GM19193 (cell line): ENCODE results near the gene ATXN1.

Source experiments
- POLR2A ChIP-seq: IDR thresholded peaks from 4 replicates; pipeline ENCODE4 v1.6.1; 2011; ENCODE audit not compliant: insufficient read depth, insufficient read length; ENCODE audit errors: extremely low read depth

Gene ATXN1

DNA sequence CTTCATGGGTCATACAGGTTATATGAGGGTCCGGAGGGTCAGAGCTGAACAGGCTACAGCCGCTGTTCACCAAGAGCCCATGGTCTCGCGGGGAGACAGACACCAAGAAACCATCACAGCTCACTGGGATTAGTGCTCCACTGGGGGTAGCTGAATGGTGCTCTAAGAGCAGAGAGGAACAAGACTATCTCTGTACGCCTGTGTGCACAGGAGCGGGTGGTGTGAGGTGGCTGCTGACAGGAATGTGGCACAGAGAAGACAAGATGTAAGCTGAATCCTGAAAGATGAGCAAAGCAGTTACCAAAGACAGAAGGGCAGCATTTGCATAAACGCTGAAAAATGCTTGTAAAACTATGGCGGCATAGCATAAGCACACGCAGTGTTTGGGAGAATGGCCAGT is 383.8 kb downstream of the ATXN1 start:
- no peak for TF ChIP-seq POLR2A

GRCh38 chr6:16375843-16376242 is 385.4 kb downstream of the ATXN1 start:
- TF ChIP-seq POLR2A = no peak

DNA sequence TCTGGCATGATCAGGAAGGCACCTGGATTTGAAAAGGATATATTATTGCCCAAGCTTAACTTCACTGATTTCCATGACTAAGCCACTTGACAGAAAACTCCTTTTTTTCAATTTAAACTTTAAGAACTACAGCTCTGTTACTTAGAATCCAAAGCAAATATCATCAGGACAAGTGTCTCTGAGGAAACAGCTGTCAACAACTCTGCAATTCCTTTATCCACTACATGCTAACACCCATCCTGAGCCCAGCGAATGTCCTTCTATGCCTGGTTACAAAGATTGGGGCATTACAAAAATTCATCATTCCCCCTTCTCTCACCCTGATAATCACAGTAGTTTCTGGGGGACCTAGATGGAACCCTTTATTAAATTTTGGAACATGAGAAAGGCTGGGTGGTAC is 386.1 kb downstream of the ATXN1 start:
- no peak for TF ChIP-seq POLR2A

DNA sequence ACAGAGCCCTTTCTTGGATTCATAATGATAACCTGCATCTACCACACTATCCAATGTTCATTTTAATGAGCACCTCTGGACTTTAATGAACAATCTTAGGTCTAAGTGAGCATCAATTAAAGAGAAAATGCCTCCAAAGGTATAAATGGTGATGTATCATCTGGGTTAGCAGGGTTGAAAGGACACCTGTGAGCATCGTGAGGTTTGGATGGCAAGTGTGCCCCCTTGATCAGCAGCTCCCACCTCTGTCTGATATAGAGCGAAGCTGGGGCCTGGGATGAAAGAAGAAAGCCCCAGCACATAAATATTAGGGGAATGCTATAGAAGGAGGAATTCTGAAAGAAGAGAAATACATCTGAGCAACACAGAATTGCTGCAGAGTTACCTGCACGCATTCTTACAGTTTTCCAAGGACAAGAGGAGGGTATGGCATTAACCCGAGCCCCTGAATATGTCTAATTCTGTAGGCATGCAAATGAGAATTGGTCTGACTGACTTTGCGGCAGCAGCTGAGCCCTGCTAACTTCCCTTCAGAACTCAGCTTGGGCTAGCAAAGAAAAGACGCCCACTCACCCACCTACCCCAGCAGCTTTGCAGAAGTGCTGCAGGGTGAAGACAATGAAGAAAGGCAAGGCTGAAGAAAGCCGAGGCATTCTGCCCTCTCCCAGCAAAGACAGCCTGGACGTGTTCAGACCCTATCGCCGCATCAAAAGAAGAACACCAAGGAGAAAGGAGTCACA is 386.6 kb downstream of the ATXN1 start:
- TF ChIP-seq POLR2A = no peak

DNA sequence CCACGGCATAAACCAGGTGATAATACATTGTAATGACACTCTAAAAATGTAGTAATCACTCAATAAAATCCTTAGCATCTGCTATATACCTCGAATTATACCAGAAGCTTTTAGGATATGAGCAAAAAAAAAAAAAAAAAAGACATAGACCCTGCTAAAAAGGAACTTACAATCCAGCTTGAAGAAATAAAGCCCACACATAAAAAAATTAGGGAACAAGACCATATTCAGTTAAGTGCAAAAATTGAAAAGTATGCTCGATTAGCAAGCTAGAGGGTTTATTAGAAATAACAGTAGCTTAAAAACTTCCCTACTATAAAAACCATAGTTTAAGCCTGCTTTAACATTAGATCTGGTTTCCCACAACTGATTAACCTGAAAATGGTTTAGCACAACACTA is 387.2 kb downstream of the ATXN1 start:
- TF ChIP-seq POLR2A = no peak

DNA sequence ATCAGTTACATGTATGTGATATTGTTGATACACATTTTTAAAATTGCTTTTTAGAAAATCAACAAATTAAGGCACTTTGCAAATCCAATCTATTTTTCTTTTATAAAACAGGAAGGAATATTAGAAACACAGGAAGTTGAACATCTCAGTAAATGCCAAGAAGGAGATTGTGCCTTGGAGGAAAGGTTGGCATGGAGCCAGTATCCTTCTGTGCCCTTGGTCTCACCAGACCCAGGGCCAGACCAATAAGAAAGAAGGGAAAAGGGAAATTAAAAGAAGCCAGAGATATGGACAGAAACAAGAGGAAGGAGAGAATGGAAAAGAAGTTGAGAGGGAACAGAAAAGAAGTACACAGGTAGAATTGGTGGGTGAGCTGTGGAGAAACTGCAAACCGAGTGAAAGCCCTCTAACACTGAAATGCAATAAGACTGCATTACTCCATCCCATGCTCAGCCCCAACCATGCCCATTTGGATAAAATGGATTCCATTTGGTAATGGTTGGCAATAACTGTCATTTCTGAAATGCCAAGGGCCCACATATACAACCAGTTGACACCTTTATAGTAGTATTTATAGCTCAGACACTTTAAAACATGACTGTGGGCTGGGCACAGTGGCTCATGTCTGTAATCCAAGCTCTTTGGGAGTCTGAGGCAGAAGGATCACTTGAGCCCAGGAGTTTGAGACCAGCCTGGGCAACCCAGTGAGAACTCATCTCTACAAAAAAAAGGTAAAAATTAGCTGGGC is 389.1 kb downstream of the ATXN1 start:
- TF ChIP-seq POLR2A = no peak

DNA sequence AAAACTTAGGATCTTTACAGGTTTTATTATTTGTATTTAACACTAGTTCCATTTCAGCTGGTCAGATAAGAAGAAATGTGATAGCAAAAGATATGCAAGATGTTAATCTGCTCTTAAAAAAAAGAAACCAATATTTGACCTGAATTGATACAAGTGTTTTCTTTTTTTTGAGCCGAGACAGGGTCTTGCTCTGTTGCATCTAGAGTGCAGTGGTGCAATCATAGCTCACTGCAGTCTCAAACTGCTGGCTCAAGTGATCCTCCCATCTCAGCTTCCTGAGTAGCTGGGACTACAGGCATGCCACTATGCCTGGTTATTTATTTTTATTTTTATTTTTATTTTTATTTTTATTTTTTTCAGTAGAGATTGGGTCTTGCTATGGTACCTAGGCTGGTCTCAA is 389.9 kb downstream of the ATXN1 start:
- TF ChIP-seq POLR2A = no peak

DNA sequence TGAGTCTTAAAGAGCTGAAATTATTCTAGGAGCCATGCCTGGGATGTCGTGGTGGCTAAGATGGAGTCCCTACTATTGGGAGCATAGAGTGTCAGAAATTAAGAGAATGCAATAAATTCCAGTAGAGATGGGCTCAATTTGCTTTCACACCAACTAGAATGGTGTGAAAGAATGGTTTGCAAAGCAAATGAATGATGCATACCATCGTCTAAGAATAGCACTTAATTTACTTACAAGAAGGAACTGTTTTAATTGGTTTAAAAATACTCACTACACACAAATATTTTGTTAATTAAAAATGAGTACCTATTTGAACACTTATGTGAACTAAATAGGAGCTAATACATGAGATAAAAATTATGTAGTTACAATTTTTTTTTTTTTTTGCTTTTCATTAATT is 390.3 kb downstream of the ATXN1 start:
- TF ChIP-seq POLR2A = no peak

- no peak for TF ChIP-seq POLR2A
Observed at GRCh38 chr6:16369989-16370388, 391.3 kb downstream of the ATXN1 start.

DNA sequence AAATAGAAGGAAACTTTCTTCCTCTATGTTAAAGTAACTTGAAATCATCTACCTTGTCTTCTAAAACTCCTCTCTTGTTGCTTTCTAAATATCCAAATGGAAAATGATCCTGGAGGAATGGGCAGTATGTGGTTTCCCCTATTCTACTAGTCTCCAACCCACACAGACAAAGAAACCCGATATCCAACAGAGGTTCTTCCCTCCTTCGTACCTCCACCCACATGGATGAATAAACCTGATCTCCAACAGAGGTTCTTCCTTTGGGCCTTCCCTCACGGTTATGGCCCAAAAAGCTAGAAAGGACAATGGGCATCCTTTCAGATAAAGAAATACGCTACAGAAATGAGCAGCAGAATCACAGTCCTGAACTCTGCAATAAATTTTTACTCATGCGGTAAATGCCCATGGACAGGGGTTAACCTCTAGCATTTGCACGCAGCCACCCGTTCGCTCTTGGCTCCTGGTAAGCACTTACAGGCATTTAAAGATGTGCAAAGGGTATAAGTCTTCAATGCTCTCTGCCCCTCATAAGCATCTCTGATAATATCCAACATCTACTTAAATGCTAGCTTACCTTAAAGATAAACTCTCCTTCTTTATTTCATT is 392.0 kb downstream of the ATXN1 start:
- TF ChIP-seq POLR2A = no peak

DNA sequence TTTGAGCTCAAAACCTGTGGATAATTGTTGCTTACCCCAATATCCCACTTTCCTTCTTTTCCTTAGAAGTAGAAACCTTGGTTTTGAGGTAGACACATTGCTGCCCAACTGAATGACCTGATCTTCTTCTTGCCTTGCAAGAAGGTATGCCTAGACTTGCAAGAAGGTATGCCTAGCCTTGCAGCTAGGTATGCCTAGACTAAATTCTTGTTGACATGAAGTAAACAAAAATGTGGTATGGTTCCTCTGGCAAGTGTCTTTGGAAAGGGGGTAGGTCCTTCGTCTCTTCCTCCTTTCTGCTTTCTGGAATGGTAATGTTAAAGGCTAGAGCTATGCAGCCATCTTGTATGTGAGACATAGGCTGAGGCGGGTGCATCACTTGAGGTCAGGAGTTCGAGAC is 393.7 kb downstream of the ATXN1 start:
- TF ChIP-seq POLR2A = no peak

GRCh38 chr6:16363749-16364148 is 397.5 kb downstream of the ATXN1 start:
- no peak for TF ChIP-seq POLR2A

- TF ChIP-seq POLR2A = no peak
Observed at GRCh38 chr6:16362819-16363589, 398.3 kb downstream of the ATXN1 start.

DNA sequence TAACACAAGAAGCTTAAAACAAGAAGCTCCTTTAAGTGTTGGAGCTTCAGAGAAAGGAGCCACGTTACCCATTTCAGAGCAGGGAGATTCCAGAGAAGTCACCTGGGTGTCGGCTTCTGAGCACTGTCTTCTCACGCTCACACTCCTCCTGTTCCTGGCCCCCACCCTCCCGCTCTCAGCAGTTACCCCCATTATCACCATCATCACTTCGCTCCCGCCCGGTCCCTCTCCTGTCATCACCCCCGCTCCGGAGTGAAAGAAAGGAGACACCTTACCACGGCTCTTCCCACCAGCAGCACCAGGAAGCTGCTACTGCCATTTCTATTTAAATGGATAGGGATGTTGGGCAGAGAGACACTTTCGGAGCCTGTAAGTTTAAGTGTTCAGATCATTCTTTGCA is 399.0 kb downstream of the ATXN1 start:
- TF ChIP-seq POLR2A = no peak

- TF ChIP-seq POLR2A = no peak
Observed at GRCh38 chr6:16361861-16362260, 399.4 kb downstream of the ATXN1 start.

DNA sequence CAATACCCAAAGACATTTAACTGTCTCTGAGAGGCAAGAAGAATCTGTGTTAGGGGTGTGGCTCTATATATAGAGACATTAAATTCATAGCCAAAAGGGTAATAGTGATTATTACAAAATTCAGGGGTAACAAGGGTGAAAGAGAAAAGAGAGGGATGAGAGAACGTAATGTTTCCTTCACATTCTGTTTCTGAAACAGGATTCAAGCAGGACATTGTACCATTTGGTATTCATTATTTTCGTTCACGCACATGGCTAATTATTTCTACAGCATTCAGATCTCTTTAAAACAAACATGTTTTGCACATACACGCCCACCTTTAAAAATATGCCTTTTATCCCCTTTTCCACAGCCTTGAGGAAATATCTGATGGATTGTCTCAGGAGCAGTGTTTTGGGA is 400.1 kb downstream of the ATXN1 start:
- no peak for TF ChIP-seq POLR2A

GRCh38 chr6:16360365-16360764 is 400.9 kb downstream of the ATXN1 start:
- no peak for TF ChIP-seq POLR2A
